ENCODE results near the gene AXL. TPM values are rescaled to one million over a fixed set of nuclear protein-coding genes. Genes with fewer than 3 reads are reported as not detected.

AXL gene
- total and polyA plus RNA-seq, 9 of the 15 experiments (the other 6 are each of a cell fraction or from before 2014, with no cell fraction given) = 0.80 to 6.6 (median 1.6) TPM

- TF ChIP-seq TCF3 (CRISPR knock-in tag; IDR thresholded peaks at IDR 0.05) (no peak), MYC (IDR thresholded peaks at IDR 0.05; ENCODE audit: low read depth, low read length) (peak; percentile 99), MYC (CRISPR knock-in tag; IDR thresholded peaks at IDR 0.05; ENCODE audit: borderline replicate concordance, low read depth) (peak; percentile 99), HEY1 (CRISPR knock-in tag; IDR thresholded peaks at IDR 0.05; ENCODE audit: borderline replicate concordance) (no peak), MCM3 (IDR thresholded peaks at IDR 0.05) (no peak), ZNF263 (CRISPR knock-in tag; IDR thresholded peaks at IDR 0.05; ENCODE audit: borderline replicate concordance) (peak; percentile 34; the same call in 1 of the 2 replicates), MYNN (IDR thresholded peaks at IDR 0.05) (no peak), MYNN (CRISPR knock-in tag; IDR thresholded peaks at IDR 0.05) (no peak), BRD9 (IDR thresholded peaks at IDR 0.05; ENCODE audit: low read depth, partially characterized antibody) (peak; percentile 98), PHTF2 (CRISPR knock-in tag; IDR thresholded peaks at IDR 0.05) (no peak), ZBTB40 (IDR thresholded peaks at IDR 0.05) (peak; percentile 89), ZBTB40 (CRISPR knock-in tag; IDR thresholded peaks at IDR 0.05) (0 out of 2 replicates have a peak, but pooled peaks have one; percentile 19), SRSF3 (IDR thresholded peaks at IDR 0.05; ENCODE audit: insufficient read depth, low read length) (no peak), BRD4 (IDR thresholded peaks at IDR 0.05) (peak; percentile 100), MTF1 (CRISPR knock-in tag; IDR thresholded peaks at IDR 0.05; ENCODE audit: borderline replicate concordance) (no peak)
- TF ChIP-seq, protein P1, sequence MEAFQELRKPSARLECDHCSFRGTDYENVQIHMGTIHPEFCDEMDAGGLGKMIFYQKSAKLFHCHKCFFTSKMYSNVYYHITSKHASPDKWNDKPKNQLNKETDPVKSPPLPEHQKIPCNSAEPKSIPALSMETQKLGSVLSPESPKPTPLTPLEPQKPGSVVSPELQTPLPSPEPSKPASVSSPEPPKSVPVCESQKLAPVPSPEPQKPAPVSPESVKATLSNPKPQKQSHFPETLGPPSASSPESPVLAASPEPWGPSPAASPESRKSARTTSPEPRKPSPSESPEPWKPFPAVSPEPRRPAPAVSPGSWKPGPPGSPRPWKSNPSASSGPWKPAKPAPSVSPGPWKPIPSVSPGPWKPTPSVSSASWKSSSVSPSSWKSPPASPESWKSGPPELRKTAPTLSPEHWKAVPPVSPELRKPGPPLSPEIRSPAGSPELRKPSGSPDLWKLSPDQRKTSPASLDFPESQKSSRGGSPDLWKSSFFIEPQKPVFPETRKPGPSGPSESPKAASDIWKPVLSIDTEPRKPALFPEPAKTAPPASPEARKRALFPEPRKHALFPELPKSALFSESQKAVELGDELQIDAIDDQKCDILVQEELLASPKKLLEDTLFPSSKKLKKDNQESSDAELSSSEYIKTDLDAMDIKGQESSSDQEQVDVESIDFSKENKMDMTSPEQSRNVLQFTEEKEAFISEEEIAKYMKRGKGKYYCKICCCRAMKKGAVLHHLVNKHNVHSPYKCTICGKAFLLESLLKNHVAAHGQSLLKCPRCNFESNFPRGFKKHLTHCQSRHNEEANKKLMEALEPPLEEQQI (IDR thresholded peaks at IDR 0.05) = peak; percentile 68
Measured at GRCh38 chr19:41263850-41264580, 45.0 kb downstream of the AXL start, which contains the start of gene HNRNPUL1 (continued).
